ENCODE results near the gene GRID1. TPM values are rescaled to one million over a fixed set of nuclear protein-coding genes. Genes with fewer than 3 reads are reported as not detected.

Gene GRID1
- total RNA-seq, 2 donors from 2014 or later: 0.27 to 0.85 TPM

GRCh38 chr10:85578860-85579259, 787.7 kb downstream of the GRID1 start:
- no peak overlapping the region for H3K27ac ChIP-seq
- TF ChIP-seq, protein P1, sequence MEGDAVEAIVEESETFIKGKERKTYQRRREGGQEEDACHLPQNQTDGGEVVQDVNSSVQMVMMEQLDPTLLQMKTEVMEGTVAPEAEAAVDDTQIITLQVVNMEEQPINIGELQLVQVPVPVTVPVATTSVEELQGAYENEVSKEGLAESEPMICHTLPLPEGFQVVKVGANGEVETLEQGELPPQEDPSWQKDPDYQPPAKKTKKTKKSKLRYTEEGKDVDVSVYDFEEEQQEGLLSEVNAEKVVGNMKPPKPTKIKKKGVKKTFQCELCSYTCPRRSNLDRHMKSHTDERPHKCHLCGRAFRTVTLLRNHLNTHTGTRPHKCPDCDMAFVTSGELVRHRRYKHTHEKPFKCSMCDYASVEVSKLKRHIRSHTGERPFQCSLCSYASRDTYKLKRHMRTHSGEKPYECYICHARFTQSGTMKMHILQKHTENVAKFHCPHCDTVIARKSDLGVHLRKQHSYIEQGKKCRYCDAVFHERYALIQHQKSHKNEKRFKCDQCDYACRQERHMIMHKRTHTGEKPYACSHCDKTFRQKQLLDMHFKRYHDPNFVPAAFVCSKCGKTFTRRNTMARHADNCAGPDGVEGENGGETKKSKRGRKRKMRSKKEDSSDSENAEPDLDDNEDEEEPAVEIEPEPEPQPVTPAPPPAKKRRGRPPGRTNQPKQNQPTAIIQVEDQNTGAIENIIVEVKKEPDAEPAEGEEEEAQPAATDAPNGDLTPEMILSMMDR (IDR thresholded peaks at IDR 0.05): no peak
- H3K27me3 ChIP-seq (replicated peaks; ENCODE audit: insufficient read depth): no peaks in the 10 kb centered on the region
- H3K4me3 ChIP-seq: no peak overlapping the region
- ATAC-seq (ENCODE audit: insufficient number of reproducible peaks, low FRiP score, low read depth) (no peak), DNase-seq (ENCODE audit: low spot score) (no peak)
- H3K36me3 ChIP-seq: no peaks in the 10 kb centered on the region
- no peaks in the 10 kb centered on the region for H3K4me1 ChIP-seq (ENCODE audit: control insufficient read depth in 1 of 2, low read depth in 2 of 2)
- H3K9me3 ChIP-seq: no peaks in the 10 kb centered on the region

GRCh38 chr10:85575441-85575840, 791.2 kb downstream of the GRID1 start:
- Histone ChIP-seq H3K9me3 (no peaks in the 10 kb centered on the region), H3K36me3 (no peaks in the 10 kb centered on the region), H3K4me1 (ENCODE audit: control insufficient read depth in 1 of 2, low read depth in 2 of 2) (no peaks in the 10 kb centered on the region), H3K4me3 (no peak overlapping the region), H3K27me3 (replicated peaks; ENCODE audit: insufficient read depth) (no peaks in the 10 kb centered on the region), H3K27ac (no peak overlapping the region)
- TF ChIP-seq, protein P1 (IDR thresholded peaks at IDR 0.05): no peak
- ATAC-seq (ENCODE audit: insufficient number of reproducible peaks, low FRiP score, low read depth) (no peak), DNase-seq (ENCODE audit: low spot score) (no peak)

DNA sequence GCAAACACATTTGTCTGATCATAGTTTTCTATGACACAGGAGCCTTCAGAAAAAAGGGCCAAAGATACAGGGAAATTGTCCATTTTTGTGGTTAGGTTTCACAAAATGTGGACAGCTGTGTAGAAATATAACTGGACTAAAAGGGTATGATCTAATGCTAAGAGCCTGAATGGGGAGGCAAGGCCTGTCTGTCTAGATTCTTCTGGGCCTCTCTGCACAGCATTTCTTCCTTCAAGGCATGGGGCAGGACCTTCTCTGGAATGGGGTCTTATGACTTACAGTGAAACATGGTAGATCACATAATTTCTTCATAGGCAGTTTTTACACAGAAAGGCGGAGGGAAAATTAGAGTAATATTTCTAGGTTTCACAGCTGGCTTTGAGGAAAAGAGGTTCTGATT, 795.7 kb downstream of the GRID1 start:
- no peaks in the 10 kb centered on the region for H3K9me3 ChIP-seq
- no peak for ATAC-seq (ENCODE audit: insufficient number of reproducible peaks, low FRiP score, low read depth)
- H3K4me3 ChIP-seq: no peak overlapping the region
- DNase-seq (ENCODE audit: low spot score): no peak
- no peaks in the 10 kb centered on the region for H3K36me3 ChIP-seq
- H3K27me3 ChIP-seq (replicated peaks; ENCODE audit: insufficient read depth): no peaks in the 10 kb centered on the region
- H3K27ac ChIP-seq: no peak overlapping the region
- no peaks in the 10 kb centered on the region for H3K4me1 ChIP-seq (ENCODE audit: control insufficient read depth in 1 of 2, low read depth in 2 of 2)
- TF ChIP-seq, protein P1 (IDR thresholded peaks at IDR 0.05): no peak

DNA sequence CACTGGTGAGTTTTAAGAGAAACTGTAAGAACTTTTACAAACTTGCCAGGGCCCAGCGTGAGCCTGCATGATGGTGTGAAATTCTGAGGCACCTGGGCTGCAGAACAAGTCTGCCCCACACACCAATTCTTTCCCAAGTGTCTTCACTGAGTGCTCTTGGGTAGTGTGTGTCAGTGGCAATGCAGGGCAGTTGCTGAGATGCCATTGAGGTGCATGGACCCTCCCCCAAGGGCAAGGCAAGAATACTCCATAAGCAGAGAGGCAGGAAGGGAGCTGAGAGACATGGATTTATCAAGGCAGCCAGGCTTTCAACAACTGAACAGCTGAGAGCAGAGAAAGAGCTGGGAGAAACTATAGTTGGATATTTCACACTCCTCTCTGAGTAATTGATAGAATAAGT, 801.2 kb downstream of the GRID1 start:
- H3K4me1 ChIP-seq (ENCODE audit: control insufficient read depth in 1 of 2, low read depth in 2 of 2): no peaks in the 10 kb centered on the region
- no peaks in the 10 kb centered on the region for H3K36me3 ChIP-seq
- no peak overlapping the region for H3K27ac ChIP-seq
- no peak for ATAC-seq (ENCODE audit: insufficient number of reproducible peaks, low FRiP score, low read depth)
- H3K4me3 ChIP-seq: no peak overlapping the region
- no peak for DNase-seq (ENCODE audit: low spot score)
- H3K27me3 ChIP-seq (replicated peaks; ENCODE audit: insufficient read depth): no peaks in the 10 kb centered on the region
- no peaks in the 10 kb centered on the region for H3K9me3 ChIP-seq
- TF ChIP-seq, protein P1 (IDR thresholded peaks at IDR 0.05): no peak

DNA sequence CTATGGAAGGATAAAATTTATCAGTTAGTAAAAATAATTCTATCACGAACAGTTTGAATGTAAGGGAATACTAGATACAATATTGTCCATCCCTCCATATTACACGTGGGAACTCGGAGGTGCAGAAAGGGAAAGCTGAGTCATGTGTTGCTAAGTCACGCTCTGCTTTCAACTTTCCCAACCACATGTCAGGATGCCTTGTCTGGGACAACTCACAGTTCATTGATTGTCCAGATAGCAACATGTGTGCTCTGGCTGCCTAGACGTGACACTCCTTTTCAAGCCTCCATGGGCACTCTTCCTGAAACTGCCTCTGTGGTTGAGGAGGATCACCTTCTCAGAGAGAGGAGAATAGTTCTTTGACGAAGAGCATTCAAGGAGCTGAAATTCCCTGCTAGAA, 808.1 kb downstream of the GRID1 start:
- no peaks in the 10 kb centered on the region for H3K4me1 ChIP-seq (ENCODE audit: control insufficient read depth in 1 of 2, low read depth in 2 of 2)
- no peak for ATAC-seq (ENCODE audit: insufficient number of reproducible peaks, low FRiP score, low read depth)

More for the DNA sequence above, 808.1 kb downstream of the GRID1 start:
- no peak for DNase-seq (ENCODE audit: low spot score)
- no peaks in the 10 kb centered on the region for H3K9me3 ChIP-seq
- TF ChIP-seq, protein P1 (IDR thresholded peaks at IDR 0.05): no peak
- H3K36me3 ChIP-seq: no peaks in the 10 kb centered on the region
- H3K27me3 ChIP-seq (replicated peaks; ENCODE audit: insufficient read depth): no peaks in the 10 kb centered on the region
- no peak overlapping the region for H3K4me3 ChIP-seq
- H3K27ac ChIP-seq: no peak overlapping the region
